PC-9 (cell line): ENCODE data around the gene MLST8.

Experiments used
- CTCF ChIP-seq: fragments of 200-600 bp; sonication (generic); conservative IDR thresholded peaks from 2 replicates; pipeline ENCODE4 v1.6.1; 2017; ENCODE audit warnings: mixed run types, antibody characterized with exemption, mild to moderate bottlenecking, moderate library complexity
- EZH2 ChIP-seq: fragments of 200-600 bp; sonication (generic); IDR thresholded peaks from 2 replicates; pipeline ENCODE4 v1.8.0; 2017; ENCODE audit warnings: antibody characterized with exemption, low read depth

DNA sequence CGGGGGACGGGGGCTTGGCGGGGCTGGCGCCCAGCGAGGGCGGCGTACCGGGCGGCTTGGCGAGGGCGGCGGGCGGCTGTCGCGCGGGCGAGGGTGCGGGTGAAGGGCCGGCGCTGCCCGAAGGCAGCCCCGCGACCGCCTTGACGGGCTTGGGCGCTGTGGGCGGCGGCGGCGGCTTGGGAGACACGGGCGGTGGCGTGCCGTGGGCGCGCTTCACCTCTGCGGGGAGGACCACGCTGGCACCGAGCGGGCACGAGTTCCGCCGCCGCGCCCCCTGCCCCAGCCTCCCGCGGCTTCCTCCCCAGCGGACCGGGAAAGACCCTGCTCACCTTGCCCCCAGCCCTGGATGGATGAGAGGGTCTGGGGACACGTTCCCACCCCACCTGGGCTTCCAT is 26.1 kb upstream of the MLST8 start:
- TF ChIP-seq CTCF: no peak
- TF ChIP-seq EZH2: no peak
